ENCODE results near the gene ATAD1.
"Not testable (repeated sequence)": the region's sequence is repeated elsewhere in the genome, so short reads cannot be mapped to it uniquely, and the experiment has no call there.

ATAD1 gene

GRCh38 chr10:87846023-87846422 lies 28.0 kb upstream of the ATAD1 start:
- DNase-seq (ENCODE audit: low read depth), result no peak

- DNase-seq (ENCODE audit: low read depth), result no peak
Observed at GRCh38 chr10:87845624-87845998, 27.6 kb upstream of the ATAD1 start.

- DNase-seq (ENCODE audit: low read depth), result no peak
Observed at GRCh38 chr10:87844837-87845623, 27.0 kb upstream of the ATAD1 start.

- no peak for DNase-seq (ENCODE audit: low read depth)
Observed at GRCh38 chr10:87843714-87844113, 25.7 kb upstream of the ATAD1 start.

GRCh38 chr10:87842776-87843497 lies 24.9 kb upstream of the ATAD1 start:
- no peak for DNase-seq (ENCODE audit: low read depth)

GRCh38 chr10:87842220-87842641 lies 24.2 kb upstream of the ATAD1 start:
- DNase-seq (ENCODE audit: low read depth), result no peak

GRCh38 chr10:87841186-87841585 lies 23.2 kb upstream of the ATAD1 start:
- DNase-seq (ENCODE audit: low read depth), result no peak

- no peak for DNase-seq (ENCODE audit: low read depth)
Observed at GRCh38 chr10:87838650-87839049, 20.6 kb upstream of the ATAD1 start.

GRCh38 chr10:87837445-87837844 lies 19.4 kb upstream of the ATAD1 start:
- DNase-seq (ENCODE audit: low read depth), result no peak

- DNase-seq (ENCODE audit: low read depth), result no peak
Observed at GRCh38 chr10:87836098-87836497, 18.1 kb upstream of the ATAD1 start.

- no peak for DNase-seq (ENCODE audit: low read depth)
Observed at GRCh38 chr10:87829986-87830729, 12.1 kb upstream of the ATAD1 start.

- DNase-seq (ENCODE audit: low read depth), result not testable (repeated sequence)
Observed at GRCh38 chr10:87829051-87829450, 11.0 kb upstream of the ATAD1 start.

- no peak for DNase-seq (ENCODE audit: low read depth)
Observed at GRCh38 chr10:87827681-87828080, 9.7 kb upstream of the ATAD1 start.

GRCh38 chr10:87826653-87827052 lies 8.6 kb upstream of the ATAD1 start:
- DNase-seq (ENCODE audit: low read depth), result no peak

GRCh38 chr10:87819289-87819585 lies 1.2 kb upstream of the ATAD1 start:
- DNase-seq (ENCODE audit: low read depth), result no peak

GRCh38 chr10:87818505-87819288 lies 671 bp upstream of the ATAD1 start:
- DNase-seq (ENCODE audit: low read depth), result no peak

- no peak for DNase-seq (ENCODE audit: low read depth)
Observed at GRCh38 chr10:87816898-87817608, 973 bp downstream of the ATAD1 start.

- DNase-seq (ENCODE audit: low read depth), result no peak
Observed at GRCh38 chr10:87816163-87816897, 1.7 kb downstream of the ATAD1 start.

- DNase-seq (ENCODE audit: low read depth), result no peak
Observed at GRCh38 chr10:87804939-87805569, 13.0 kb downstream of the ATAD1 start.

- DNase-seq (ENCODE audit: low read depth), result no peak
Observed at GRCh38 chr10:87803831-87804230, 14.2 kb downstream of the ATAD1 start.

All from HS-27A (cell line).